HG03159 (cell line): ENCODE results near the gene PIGL.
"Not testable (repeated sequence)": the region's sequence is repeated elsewhere in the genome, so short reads cannot be mapped to it uniquely, and the experiment has no call there.

Experiments used
- ATAC-seq: cut with Tn5 transposase; IDR thresholded peaks from one replicate; pipeline ENCODE4 v1.9.1; 2021; ENCODE audit warnings: mild to moderate bottlenecking, moderate library complexity; ENCODE audit not compliant: unreplicated experiment

PIGL gene

DNA sequence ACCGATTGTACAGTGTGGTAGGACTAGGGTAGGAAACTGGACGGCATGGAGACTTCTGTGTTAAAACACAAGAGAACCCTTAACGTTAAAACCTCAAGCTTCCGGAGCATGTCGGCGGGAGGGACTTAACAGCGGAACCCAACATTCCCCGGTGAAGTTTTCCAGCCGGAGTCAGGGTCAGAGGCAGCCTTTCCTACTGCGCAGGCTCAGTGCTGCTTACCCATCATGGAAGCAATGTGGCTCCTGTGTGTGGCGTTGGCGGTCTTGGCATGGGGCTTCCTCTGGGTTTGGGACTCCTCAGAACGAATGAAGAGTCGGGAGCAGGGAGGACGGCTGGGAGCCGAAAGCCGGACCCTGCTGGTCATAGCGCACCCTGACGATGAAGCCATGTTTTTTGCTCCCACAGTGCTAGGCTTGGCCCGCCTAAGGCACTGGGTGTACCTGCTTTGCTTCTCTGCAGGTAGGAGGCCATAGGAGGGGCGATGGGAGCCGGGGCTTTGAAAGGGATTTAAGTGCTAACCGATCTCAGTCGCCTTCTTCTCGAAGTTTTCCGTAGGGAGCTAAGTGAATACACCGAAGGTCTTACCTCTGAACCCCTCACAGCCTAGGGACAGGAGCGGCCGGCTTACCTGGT is at the start of gene PIGL:
PIGL (plus strand) TSS at position 209 of the 634 bp plus-strand sequence; CDS start at position 226, 17 bp downstream.
- no peak for ATAC-seq

- ATAC-seq: no peak
Observed at GRCh38 chr17:16171613-16172012, 45.4 kb upstream of the PIGL start.

DNA sequence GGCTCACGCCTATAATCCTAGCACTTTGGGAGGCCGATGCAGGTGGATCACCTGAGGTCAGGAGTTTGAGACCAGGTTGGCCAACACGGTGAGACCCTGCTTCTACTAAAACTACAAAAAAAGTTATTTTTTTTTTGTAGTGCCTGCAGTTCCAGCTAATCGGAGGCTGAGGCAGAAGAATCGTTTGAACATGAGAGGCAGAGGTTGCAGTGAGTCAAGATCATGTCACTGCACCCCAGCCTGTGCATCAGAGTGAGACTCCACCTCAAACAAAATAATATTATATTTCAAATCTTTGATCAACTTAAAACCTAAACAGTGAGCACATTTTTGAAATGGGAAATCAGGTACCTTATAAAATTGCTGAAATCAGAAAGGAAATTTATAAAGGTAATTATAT is 38.2 kb upstream of the PIGL start:
- ATAC-seq: no peak

GRCh38 chr17:16181581-16181980 is 35.4 kb upstream of the PIGL start:
- ATAC-seq: no peak

DNA sequence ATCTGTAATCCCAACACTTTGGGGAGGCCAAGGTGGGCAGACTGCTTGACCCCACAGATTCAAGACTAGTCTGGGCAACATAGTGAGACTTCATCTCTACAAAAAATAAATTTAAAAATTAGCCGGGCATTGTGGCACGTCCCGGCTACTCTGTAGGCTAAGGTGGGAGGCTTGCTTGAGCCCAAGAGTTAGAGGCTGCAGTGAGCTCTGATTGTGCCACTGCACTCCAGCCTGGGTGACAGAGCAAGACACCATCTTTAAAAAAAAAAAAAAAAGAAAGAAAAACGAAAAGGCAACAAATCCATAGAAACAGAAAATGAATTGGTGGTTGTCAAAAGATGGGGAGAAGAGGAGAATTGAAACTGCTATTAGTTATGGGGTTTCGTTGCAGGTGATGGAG is 29.4 kb upstream of the PIGL start:
- ATAC-seq: no peak

GRCh38 chr17:16189791-16190348 is 27.1 kb upstream of the PIGL start:
- ATAC-seq: no peak

DNA sequence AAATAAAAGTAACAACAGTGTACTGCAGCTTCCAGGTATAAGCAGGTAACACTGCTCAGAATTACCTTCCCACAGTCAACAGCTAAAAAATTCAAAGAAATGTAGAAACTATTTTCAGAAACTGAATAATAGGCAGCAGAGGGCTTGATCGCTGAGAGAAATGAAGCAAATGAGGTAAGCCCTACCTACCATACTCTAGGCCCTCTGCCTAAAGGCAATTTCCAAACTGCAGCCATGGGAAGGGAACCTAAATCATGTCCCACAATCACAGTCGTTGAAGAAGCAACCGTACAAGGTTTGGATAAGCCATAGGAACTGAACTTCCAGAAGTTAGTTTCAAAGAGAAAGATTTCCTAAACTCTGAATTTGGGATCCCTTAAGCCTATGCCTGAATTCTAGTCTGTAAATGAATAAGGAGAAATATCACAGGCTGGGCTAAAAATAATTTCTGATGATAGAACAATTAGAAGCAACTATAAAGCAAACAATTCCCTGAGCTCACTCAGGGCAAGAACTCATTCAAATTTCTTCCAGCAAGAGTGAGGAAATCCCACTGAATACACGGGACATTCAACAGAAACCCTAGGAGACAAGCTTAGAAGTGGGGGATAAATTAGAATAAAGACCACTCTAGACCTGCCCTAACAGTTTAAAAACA is 26.2 kb upstream of the PIGL start:
- ATAC-seq: no peak

DNA sequence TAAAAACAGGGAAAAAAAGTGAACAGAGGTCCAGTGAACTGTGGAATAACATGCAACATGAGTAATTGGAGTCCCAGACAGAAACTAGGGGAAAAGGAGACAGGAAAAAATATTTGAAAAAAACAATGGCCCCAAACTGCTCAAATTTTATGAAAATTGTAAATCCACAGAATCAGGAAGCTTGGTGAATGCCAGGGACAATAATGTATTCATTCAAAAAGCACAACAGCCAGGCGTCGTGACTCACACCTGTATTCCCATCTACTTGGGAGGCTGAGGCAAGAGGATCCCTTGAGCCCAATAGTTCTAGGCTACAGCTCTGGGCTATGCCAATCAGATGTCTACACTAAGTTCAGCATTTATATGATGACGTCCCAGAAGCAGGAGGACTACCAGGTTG is 25.4 kb upstream of the PIGL start:
- ATAC-seq: no peak

GRCh38 chr17:16194307-16194835 is 22.6 kb upstream of the PIGL start:
- not testable (repeated sequence) for ATAC-seq

- no peak for ATAC-seq
Observed at GRCh38 chr17:16197276-16197675, 19.7 kb upstream of the PIGL start.

DNA sequence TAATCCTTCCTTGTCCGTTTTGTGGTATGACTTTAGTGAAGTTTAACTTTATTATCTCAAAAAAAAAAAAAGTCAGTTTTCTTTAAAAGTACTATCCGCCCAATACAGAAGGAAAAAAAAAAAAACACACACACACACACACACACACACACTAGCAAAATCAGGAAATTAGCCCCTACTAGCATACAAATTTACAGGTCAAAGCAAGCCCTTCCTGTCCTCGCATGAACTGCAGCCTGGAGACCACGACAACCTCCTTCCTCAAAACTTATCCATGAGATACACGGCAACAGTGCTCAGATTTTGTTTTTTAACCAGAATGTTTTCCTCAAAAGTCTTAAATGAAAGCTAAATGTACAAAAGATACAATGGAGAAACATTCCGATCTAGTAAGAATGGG is 17.9 kb upstream of the PIGL start:
- ATAC-seq: no peak

DNA sequence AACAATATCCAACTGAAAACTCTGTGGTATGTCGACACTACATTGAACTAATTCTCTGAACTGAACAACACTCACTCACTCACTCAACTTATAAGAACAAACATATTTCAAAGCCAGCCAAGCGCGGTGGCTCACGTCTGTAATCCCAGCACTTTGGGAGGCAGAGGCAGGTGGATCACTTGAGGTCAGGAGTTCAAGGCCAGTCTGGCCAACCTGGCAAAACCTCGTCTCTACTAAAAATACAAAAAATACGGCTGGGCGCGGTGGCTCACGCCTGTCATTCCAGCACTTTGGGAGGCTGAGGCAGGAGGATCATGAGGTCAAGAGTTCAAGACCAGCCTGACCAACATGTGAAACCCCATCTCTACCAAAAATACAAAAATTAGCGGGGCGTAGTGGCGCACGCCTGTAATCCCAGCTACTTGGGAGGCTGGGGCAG is 15.3 kb upstream of the PIGL start:
- not testable (repeated sequence) for ATAC-seq

DNA sequence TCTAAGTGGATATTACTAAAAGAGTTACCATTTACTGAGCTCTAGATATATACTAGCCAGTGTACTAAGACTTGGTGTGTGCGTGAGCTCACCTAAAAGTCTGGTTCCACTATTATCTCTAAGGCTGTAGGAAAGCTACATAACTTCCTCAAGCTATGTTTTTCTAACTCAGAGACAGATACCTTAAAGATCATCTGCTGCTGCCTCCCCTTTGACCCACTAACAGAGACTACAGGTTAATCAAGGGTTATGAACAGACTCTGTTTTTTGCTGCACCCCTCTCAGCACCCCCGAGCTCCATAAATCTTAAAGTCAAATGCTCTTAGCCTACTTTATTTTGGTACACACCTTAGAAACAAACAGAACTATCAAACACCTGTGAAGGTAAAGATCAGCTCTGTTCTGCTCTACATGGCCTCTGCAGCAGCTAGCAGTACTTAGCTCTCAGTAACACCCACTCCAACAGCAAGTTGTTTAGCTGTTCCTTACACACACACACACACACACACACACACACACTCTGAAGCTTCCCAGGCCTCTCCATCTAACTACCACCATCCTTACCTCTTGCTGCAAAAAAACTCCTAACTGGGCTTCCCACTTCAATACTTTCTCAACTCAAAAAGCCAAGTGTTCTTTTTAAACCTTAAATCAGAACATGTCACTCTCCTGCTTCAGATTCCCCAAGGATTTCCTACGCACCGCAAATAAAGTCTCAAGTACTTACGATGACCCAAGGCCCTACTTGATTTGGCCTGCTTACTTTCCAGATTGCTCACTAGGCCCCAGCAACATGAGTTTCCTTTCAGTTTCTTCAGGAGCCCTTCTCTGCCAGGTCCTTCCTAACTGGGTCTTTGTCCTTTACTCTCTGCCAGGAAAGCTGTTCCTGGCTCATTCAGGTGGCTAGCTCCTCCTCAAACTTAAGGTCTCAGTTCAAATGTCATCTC is 14.2 kb upstream of the PIGL start:
- ATAC-seq: not testable (repeated sequence)

DNA sequence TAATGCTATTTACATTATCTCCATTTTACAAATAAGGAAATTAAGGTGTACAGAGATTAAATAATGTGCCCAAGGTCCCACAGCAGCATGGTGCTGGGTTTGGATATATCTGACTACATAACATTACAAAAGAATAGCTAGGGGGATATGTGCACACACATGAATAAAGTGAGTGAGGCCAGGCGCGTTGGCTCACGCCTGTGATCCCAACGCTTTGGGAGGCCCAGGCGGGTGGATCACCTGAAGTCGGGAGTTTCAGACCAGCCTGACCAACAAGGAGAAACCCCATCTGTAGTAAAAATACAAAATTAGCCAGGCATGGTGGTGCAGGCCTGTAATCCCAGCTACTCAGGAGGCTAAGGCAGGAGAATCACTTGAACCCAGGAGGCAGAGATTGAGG is 12.2 kb upstream of the PIGL start:
- not testable (repeated sequence) for ATAC-seq

GRCh38 chr17:16211590-16211989 is 5.4 kb upstream of the PIGL start:
- no peak for ATAC-seq

DNA sequence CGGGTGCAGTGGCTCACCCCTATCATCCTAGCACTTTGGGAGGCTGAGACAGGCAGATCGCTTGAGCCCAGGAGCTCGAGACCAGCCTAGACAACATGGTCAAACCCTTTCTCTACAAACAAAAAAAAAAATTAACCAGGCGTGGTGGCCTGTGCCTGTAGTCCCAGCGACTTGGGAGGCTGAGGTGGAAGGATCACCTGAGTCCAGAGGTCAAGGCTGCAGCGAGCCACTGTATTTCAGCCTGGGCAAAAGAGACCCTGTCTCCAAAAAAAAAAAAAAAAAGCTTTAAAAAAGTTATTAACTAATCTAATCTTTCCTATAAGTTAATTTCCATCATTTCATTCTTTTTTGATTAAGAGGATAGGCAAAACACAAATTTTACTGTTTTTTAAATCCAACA is 4.2 kb upstream of the PIGL start:
- ATAC-seq: no peak

- ATAC-seq: no peak
Observed at GRCh38 chr17:16214190-16215001, 2.6 kb upstream of the PIGL start.

DNA sequence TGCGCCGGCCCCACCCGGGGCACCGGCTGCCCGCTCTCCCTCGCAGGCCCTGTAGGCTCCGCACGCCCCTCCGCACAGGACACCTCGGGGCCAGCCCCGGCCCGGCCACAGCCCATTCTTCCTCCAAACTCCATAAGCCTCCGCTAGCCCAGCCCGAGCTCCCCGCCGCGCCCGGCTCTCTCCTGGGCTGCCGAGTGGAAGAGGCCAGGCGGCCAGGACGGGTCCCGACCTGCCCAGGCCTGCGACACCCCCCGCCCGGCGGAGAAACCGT is 2.1 kb upstream of the PIGL start:
- peak; percentile 24 for ATAC-seq

- peak; percentile 70 for ATAC-seq
Observed at GRCh38 chr17:16215273-16215964, 1.6 kb upstream of the PIGL start, which contains the start of gene NCOR1. NCOR1 (minus strand) TSS chr17:16215534; CDS start chr17:16194569, 20,965 bp downstream.

DNA sequence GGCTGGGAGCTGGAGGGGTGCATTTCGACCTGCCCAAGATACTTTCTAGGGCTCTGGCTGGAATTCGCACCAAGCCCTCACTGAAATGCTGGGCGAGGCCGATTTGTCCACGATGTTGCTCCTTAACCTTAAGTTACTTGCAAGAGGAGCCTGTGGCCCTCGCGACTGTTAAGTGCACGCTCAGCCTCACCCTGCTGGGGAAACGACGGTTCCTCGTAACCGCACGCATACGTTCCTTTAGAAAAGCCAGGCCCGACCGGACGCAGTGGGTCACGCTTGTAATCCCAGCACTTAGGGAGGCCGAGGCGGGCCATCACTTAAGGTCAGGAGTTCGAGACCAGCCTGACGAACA is 1.1 kb upstream of the PIGL start:
- peak; percentile 16 for ATAC-seq
